ENCODE results near the gene HELZ2. TPM values are rescaled to one million over a fixed set of nuclear protein-coding genes. Genes with fewer than 3 reads are reported as not detected.

Gene HELZ2
- total and polyA plus RNA-seq, 3 donors from 2014 or later = 7.1 to 22.9 (median 13.5) TPM

DNA sequence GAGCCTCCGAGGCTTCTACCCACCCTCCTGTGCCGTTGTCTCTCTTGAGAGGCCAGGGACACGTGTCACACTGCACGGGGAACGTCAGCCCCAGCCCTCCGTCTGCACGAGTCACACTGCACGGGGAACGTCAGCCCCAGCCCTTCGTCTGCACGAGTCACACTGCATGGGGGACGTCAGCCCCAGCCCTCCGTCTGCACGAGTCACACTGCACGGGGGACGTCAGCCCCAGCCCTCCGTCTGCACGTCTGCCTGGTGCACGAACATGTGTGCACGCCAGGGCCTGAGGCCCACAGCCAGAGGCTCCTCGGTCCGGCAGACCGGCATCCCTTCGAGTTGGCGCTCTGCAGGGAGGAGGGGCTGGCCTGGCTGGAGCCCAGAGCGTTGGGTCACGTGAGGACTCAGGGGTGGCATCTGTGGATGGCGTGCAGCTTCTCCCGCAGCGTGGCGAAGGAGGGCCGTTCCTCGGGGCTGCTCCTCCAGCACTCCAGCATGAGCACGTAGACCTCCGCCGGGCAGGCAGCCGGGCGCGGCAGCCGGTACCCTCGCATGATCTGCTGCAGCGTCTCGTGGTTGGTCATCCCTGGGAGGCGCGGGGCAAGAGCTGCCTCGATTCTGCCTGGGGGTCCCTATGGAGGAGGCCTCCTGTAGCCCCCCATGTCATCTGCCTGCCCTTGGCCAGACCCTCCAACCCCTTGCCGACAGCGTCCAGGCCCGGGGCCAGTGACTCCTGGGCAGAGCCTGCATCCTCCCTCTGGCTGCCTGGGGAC is 33.4 kb downstream of the HELZ2 start:
- H3K4me1 ChIP-seq = peaks cover 6% of the 10 kb centered on the region
- no peak for TF ChIP-seq POLR2A (IDR thresholded peaks at IDR 0.05)
- TF ChIP-seq, protein P1, sequence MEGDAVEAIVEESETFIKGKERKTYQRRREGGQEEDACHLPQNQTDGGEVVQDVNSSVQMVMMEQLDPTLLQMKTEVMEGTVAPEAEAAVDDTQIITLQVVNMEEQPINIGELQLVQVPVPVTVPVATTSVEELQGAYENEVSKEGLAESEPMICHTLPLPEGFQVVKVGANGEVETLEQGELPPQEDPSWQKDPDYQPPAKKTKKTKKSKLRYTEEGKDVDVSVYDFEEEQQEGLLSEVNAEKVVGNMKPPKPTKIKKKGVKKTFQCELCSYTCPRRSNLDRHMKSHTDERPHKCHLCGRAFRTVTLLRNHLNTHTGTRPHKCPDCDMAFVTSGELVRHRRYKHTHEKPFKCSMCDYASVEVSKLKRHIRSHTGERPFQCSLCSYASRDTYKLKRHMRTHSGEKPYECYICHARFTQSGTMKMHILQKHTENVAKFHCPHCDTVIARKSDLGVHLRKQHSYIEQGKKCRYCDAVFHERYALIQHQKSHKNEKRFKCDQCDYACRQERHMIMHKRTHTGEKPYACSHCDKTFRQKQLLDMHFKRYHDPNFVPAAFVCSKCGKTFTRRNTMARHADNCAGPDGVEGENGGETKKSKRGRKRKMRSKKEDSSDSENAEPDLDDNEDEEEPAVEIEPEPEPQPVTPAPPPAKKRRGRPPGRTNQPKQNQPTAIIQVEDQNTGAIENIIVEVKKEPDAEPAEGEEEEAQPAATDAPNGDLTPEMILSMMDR (IDR thresholded peaks at IDR 0.05) = no peak
- H3K36me3 ChIP-seq (ENCODE audit: low read depth, missing control alignments) = no peaks in the 10 kb centered on the region
- intact Hi-C loops (cut with DNase I; ENCODE audit: low total_unique reads) = no loop called here
- DNase-seq = no peak
- WGBS, 2 donors = 73 to 81% methylated on average over 14 to 49 of the region's 49 CpGs
- no peaks in the 10 kb centered on the region for H3K9me3 ChIP-seq
- no peaks in the 10 kb centered on the region for H3K27me3 ChIP-seq
- H3K27ac ChIP-seq = no peak overlapping the region
- no peak overlapping the region for H3K4me3 ChIP-seq

- intact Hi-C loops (cut with DNase I; ENCODE audit: low total_unique reads) = loop anchor here (5.0 kb wide), 1 partner anchor 438 kb away; the partner anchor contains the start of gene SAMD10
These were observed 34.3 kb downstream of the HELZ2 start for GRCh38 chr20:63539441-63540370.

GRCh38 chr20:63539092-63539430 is 35.0 kb downstream of the HELZ2 start:
- peaks cover 10% of the 10 kb centered on the region for H3K4me1 ChIP-seq
- TF ChIP-seq, protein P1 (IDR thresholded peaks at IDR 0.05) = no peak
- no peak for TF ChIP-seq POLR2A (IDR thresholded peaks at IDR 0.05)
- no peak overlapping the region for H3K4me3 ChIP-seq
- H3K36me3 ChIP-seq (ENCODE audit: low read depth, missing control alignments) = no peaks in the 10 kb centered on the region
- no peak overlapping the region for H3K27ac ChIP-seq
- H3K27me3 ChIP-seq = no peaks in the 10 kb centered on the region
- intact Hi-C loops (cut with DNase I; ENCODE audit: low total_unique reads) = loop anchor here (5.0 kb wide), 1 partner anchor 438 kb away; the partner anchor contains the start of gene SAMD10
- WGBS, 2 donors = 62 to 90% methylated on average over 7 to 12 of the region's 12 CpGs
- H3K9me3 ChIP-seq = no peaks in the 10 kb centered on the region
- DNase-seq = no peak

More at GRCh38 chr20:63539441-63540370, 34.3 kb downstream of the HELZ2 start:
- DNase-seq = no peak
- no peak overlapping the region for H3K27ac ChIP-seq
- no peaks in the 10 kb centered on the region for H3K27me3 ChIP-seq
- no peak for TF ChIP-seq POLR2A (IDR thresholded peaks at IDR 0.05)
- TF ChIP-seq, protein P1 (IDR thresholded peaks at IDR 0.05) = no peak
- H3K4me1 ChIP-seq = peaks cover 10% of the 10 kb centered on the region
- no peaks in the 10 kb centered on the region for H3K36me3 ChIP-seq (ENCODE audit: low read depth, missing control alignments)
- WGBS, 2 donors = 92 to 97% methylated on average over 9 to 29 of the region's 29 CpGs
- H3K9me3 ChIP-seq = no peaks in the 10 kb centered on the region
- no peak overlapping the region for H3K4me3 ChIP-seq

DNA sequence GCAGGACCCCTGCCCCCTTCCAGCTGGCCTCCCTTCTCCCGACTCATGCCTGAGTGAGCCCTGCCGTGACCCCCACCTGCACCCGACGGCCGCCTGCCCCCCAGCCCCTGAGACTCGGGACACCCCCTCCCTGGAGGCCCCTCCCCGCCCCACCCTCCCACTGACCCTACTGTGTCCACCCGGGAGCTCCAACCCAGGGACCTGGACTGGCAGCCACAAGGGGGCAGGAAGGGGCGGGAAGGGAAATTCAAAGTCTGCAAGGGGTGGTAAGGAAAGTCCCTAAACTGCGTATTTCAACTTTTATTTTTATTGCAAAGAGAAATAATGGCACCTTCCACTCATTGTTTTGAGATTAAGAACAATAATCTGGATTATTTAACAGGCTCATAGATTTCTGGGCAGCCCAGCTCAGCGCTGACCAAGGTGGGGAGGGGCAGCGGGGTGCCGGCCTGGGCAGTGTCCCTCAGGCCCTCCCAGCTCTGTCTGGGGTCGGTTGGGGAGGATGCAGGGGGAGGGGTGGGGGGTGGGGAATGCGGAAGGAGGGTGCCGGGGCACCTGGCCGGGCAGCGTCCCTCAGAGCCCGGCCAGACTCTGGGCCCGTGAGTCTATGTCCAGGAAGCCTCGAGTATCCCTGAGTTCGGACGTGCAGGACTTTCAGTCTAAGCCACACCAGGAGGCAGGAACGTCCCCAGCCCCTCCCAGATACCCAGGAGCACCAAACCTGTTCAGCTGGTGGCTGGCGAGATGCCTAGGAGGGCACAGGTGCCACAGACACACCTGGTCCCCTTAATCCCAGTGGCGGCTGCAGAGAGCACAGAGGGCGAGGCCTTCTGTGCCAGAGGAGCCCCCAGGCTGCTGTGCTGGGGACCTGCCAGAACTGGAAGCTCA is 35.6 kb downstream of the HELZ2 start:
- Histone ChIP-seq H3K27ac (no peak overlapping the region), H3K9me3 (no peaks in the 10 kb centered on the region)

More for the DNA sequence above, 35.6 kb downstream of the HELZ2 start:
- WGBS, 2 donors = 32 to 66% methylated on average over 4 to 27 of the region's 27 CpGs
- intact Hi-C loops (cut with DNase I; ENCODE audit: low total_unique reads) = loop anchor here (5.0 kb wide), 1 partner anchor 439 kb away; the partner anchor contains the start of gene SAMD10
- Histone ChIP-seq H3K27me3 (no peaks in the 10 kb centered on the region), H3K36me3 (ENCODE audit: low read depth, missing control alignments) (no peaks in the 10 kb centered on the region), H3K4me1 (peaks cover 10% of the 10 kb centered on the region), H3K4me3 (no peak overlapping the region)
- TF ChIP-seq, protein P1 (IDR thresholded peaks at IDR 0.05) = no peak
- no peak for TF ChIP-seq POLR2A (IDR thresholded peaks at IDR 0.05)
- no peak for DNase-seq
